Neural cell (in vitro differentiated cells): Measurements from ENCODE around the gene FAIM.

ENCODE experiments used
- CTCF ChIP-seq: fragments of 450-650 bp; IDR thresholded peaks from 2 replicates; pipeline ENCODE4 v1.5.1; 2014; ENCODE audit warnings: antibody characterized with exemption, mild to moderate bottlenecking, moderate library complexity; ENCODE audit not compliant: poor library complexity, severe bottlenecking
- EP300 ChIP-seq: fragments of 450-650 bp; conservative IDR thresholded peaks from 2 replicates; pipeline ENCODE4 v1.6.1; 2014; ENCODE audit warnings: antibody characterized with exemption, mild to moderate bottlenecking, moderate library complexity; ENCODE audit not compliant: poor library complexity, severe bottlenecking
- EZH2 ChIP-seq: fragments of 200-600, 300-800 bp; shearing (Covaris generic), sonication (generic); IDR thresholded peaks from 2 replicates; pipeline ENCODE4 v1.6.1; 2014; ENCODE audit warnings: antibody characterized with exemption, low read length, borderline replicate concordance, mild to moderate bottlenecking; ENCODE audit not compliant: insufficient read depth, poor library complexity, severe bottlenecking
- POLR2AphosphoS5 ChIP-seq: IDR thresholded peaks from 2 replicates; pipeline ENCODE4 v1.6.1; 2012

GRCh38 chr3:138567403-138567802 is 41.2 kb upstream of the FAIM start:
- no peak for TF ChIP-seq CTCF
- no peak for TF ChIP-seq EZH2
- no peak for TF ChIP-seq POLR2AphosphoS5
- no peak for TF ChIP-seq EP300
